Stimulated activated CD8-positive, alpha-beta memory T cell treated with anti-CD3 and anti-CD28 coated beads, Interleukin-12 subunit alpha, Interleukin-12 subunit beta, amount 100 ng/mL, for 4 hours (primary cell): Measurements from ENCODE around the gene CENPX.

Experiments used
- DNase-seq: peaks from one replicate; pipeline ENCODE4 v3.0.0-alpha.2; 2020; ENCODE audit warnings: low read depth

Gene CENPX

DNA sequence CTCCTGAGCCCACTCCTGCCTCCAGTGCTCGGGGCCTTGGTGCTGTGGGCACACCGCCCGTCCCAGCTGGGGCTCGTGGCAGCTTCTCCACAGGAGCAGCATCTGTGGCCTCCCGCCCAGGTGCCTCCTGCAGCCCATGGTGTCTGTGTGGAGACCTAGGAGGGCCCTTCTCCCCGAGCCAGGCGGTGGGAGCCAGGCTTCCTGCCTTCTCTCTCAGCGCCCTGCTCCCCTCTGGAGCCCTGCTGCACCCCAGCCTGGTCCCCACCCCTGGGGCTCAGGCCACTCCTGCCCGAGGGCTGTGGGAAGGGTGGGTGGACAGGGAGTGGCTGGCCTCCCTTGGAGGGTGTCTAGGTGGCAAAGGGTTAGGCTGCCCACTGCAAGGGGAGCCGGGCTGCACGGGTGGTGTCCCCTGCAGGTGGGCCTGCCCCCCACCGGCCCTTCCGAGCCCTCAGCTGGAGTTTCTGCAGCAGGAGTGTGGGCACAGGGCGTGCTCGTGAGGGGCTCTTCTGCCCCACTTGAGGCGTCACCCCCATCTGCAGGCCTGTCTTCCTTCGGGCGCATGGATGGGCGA is 11.0 kb downstream of the CENPX start:
- no peak for DNase-seq

DNA sequence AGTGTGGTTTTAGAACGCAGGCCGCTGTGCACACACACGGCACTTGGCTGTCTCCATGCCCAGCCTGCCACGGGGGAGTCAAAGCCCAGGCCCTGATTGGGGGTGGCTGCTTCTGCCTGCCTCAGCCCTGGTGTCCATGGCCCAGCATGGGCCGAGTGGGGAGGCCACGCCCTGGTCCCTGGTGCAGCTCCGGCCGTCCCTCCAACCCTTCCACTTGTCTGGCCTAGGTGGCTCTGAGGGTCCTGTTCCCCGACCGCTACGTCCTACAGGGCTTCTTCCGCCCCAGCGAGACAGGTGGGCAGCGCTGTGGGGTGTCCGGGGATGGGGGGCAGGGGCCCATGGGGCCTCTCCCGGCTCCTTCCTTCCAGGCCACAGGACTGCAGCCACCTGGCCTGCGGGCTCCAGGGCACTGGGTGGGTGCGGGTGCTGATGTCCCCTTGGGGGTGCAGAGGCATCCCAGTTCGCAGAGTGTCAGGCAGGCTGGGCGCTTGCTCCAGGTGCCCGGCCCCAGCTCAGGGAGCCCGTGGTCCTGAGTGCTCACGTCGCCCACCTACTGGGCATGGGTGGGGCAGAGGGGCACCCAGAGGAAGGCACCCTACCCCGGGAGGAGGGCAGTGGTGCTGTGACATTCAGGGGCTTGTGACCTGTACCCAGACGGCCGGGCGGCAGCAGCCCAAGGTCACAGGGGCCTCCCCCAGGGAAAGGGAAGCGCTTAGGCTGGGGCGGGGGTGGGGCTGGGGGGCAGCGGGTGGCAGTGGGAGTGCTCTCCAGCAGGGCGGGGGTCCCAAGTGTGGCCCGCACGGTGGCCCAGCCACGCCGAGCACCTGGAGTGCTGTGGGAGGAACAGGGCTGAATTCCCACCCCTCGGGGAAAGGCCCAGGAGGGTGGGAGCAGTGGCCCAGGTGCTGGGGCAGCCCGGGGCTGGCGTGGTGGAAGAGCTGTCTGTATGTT is 11.8 kb downstream of the CENPX start:
- DNase-seq = no peak

DNA sequence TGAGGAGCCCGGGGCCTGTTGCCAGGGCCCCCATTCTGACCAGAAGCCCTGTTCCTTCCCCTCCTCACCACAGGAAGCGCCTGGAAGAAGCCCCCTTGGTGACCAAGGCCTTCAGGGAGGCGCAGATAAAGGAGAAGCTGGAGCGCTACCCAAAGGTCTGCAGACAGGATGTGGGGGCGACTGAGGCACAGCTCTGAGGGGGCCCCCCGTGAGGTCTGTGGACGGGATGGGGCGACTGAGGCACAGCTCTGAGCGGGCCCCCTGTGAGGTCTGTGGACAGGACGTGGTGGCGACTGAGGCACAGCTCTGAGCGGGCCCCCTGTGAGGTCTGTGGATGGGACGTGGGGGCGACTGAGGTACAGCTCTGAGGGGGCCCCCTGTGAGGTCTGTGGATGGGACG is 13.3 kb downstream of the CENPX start:
- no peak for DNase-seq

DNA sequence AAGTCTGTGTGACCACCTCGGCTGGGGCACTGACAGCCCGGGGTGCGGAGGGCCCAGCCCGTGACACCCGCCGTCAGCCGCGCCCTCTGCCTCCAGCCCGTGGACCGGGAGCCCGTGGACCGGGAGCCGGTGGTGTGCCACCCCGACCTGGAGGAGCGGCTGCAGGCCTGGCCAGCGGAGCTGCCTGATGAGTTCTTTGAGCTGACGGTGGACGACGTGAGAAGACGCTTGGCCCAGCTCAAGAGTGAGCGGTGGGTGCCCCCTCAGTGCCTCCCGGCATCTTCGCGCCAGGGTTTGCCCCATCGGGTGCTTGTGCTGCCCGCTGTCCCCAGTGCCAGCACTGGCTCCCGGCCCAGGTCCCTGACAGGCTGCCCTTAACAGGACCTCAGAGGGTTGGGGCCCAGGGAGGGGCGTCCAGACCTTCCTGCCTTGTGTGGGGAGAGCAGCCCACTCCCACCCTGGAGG is 13.7 kb downstream of the CENPX start:
- DNase-seq = no peak

DNA sequence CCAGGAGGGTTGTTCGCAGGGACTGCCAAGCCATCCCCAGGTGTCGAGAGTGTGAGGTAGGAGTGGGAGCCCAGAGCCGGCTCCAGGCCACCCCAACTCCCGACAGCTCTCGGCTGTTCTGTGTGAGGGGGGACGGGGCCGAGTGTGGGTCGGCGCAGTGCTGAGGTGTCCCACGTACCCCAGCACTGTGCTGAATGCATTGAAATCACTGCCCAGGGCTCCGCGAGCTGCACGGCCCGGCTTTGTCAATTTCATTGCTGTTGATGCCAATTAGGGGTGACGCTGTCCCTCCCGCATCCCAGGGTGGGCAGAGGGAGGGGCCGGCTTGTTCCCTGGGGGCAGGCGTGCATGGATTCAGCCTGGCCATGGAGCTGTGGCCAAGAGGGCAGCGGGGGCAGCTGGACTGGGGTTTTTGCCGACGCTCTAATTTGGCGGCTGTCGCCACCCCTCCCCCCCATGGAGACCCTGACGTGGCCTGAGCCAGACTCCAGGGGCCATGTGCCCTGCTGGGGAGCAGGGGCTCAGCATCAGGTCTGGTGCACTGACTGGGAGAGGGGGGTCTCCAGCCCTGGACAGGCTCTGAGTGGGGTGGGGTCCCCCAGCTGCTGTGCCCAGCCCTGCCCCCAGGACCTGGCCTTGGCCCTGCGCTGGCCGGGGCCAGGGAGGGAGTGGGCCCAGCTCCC is 14.3 kb downstream of the CENPX start:
- DNase-seq = no peak

DNA sequence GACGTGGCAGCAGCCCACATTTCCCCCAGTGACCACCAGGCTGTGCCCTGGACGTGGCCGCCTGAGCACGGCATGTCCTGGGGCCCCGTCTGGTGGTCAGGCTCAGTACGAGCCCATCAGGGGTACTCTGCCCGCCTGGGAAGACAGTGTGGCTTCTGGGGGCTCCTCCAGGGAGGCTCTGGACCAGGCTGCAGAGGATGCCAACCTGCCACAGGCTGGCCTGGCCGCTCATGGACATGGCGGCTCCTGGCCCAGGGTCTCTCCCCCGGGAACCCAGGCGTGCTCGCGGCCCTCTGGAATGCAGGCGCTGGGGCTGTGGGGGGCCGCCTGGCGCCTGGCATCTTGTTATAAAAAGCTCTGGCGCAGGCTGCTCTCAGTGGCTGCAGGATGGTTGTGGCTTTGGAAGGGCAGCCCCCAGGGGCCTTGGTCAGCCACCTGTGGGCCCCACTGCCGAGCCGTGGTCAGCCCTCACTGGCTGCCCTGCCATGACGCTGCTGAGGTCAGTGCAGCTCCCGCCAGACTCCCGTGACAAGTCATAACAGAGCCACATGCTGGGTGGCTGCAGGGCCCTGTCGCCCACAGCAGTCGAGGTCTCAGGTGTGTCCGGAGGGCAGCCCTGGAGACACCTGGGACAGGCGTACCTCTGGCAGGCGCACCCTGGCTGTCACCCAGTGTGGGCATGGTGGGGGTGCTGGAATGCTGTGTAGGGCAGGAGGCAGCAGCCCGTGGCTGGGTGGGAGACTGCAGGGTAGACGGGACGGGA is 15.0 kb downstream of the CENPX start:
- DNase-seq = no peak

DNA sequence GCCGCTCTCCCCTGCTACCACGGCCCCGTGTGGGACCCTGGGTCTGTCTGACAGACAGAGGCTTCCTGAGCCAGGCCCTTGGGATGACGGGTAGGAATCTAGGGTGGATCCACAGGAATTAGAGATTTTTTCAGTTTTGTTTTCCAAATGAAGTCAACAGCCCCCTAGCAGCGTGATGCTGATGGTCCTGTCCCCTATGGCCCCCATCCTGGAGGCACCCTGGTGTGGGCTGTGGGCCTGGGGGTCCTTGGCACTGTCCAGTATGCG is 15.5 kb downstream of the CENPX start:
- DNase-seq = no peak

DNA sequence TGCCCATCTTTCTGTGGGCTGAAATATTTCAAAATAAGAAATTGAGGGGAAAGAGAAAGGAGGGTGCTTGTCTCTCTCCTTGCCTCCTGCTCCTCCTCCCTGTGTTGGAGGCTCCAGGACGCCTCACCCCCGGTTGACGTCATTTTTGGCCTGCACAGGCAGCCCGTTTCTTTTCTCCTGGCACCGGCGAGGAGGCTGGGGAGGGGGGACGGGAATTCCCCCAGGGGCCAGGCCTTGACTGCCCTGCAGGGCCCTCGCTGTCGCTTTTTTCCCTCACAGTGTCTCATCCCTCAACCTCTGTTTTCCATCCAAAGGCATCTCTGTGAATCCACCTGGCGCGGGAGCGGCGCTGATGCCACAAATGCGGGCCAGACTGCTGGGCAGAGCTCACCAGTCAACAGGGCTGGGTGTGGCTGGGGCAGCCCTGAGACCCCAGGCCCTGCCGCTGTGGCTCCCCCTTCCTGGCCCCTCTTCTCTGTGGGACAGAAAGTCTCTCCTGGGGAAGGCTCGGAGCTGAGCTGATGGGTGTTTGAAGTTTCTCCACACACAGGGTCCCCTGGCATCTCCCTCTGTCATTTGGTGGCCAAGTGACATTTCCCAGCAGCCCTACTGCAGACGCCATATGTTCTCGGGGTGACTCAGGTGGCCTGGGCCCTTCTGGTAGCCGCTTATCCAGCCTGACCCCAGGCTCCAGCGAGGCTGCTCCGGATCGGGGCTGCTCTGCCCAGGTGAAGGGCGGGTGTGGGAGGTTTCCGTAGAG is 16.0 kb downstream of the CENPX start:
- no peak for DNase-seq

DNA sequence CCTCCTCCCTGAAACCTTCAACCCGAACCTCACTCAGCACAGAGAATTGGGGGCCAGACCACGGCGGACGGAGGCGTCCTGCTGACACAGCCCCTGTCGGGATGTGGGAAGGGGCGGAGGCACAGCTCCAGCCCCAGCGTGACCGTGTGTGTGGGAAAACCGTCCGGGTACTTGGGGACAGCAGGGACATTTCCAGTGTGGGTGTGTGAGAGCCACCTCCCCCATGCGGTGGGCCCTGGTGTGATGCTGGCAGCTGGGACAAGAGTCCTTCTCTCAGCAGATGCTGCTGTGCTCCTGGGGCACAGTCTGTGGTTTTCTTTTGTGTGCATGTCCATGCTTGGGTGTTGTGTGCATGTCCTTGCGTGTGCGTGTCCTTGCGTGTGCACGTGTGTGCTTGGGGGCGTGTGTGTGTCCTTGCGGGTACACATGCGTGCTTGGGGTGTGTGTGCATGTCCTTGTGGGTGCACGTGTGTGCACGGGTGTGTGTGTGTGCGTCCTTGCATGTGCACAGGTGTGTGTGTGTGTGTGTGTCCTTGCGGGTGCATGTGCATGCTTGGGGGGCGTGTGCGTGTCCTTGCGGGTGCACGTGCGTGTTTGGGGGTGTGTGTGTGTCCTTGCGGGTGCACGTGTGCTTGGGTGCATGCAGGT is 16.9 kb downstream of the CENPX start:
- DNase-seq = no peak

DNA sequence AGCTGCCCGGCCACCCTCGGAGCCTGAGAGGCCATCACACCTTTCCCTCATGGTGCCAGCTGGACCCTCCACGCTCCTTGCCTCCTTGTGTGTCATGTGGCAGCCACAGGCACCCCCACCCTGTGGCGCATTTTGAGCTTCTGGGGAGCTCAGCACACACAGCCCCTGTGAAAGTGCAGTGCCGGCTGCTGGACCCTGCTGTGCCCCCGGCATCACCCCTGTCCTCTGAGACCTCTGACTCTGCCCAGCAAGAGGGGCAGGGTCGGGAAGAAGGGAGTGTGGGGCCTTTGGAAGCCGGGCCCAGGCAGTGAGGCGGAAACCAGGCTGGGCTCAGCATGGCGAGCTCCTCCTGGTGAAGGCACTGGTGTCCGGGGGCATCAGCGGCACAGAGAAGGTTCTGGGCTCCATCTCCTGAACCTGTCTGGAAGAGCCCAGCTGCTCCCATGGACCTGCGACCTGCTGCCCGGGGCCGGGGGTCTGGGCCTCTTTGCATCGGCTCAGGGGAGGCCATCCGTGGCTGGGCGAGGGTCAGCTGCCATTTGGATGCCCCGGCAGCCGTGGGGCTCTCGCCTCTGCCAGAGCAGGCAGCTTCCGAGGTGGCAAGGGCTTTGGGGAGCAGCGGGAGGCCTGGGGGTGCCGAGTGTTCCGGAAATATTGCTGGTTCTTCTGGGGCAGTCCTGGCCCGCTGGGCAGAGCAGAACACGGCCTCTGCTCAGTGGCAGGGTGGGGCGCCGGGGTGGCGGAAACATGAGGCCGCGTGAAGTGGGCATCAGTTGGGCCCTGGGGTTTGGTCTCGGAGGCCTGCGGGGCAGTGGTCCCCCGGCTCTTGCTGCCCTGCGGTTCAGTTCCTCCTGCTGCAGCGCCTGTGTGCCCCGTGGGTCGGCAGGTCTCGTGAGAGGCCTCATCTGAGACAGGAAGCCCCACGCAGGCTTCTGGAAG is 17.9 kb downstream of the CENPX start:
- DNase-seq = no peak

DNA sequence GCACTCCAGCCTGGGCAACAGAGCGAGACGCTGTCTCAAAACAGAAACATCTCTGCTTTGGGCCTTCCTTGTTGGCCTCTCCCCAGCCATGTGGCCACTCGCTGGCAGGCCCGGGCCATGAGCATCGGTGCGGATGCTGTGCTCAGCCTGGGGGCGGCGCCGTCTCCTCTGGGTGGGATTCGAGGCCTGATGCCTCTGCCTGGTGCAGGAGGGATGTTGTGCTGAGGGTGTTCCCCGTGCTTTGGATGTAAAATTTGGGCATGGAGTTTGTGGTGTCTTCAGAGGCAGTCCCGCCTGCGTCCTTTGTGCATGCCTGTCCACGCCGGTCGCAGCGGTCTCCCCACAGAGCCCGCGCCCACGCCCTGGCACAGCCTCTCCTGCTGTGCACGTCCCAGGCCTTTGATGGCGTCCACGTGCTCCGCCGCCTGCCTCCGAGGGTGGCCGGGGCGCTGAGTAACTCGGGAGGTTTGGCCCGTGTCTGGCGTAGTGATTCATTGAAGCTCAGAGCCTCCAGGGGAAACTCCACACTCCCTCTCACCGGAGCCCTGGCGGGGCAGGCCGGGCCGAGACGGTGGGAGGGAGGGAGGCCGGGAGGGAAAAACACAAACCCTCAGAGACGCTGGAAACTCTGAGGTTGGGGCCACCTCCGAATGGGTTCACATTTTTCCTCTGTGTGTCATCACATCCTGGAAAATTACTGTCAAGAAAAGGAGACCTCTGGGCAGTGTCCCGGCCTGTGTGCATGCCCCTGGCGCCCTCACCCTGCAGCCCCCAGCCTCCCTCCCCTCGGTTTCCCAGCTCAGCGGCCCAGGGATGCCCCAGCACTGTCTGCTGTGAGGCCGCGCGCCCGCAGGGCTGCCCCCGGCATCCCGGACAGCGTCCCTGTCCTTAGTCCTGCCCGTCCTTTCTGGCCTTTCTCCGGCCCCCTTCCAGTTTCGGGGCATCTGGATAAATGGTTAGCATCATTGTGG is 19.0 kb downstream of the CENPX start:
- no peak for DNase-seq

DNA sequence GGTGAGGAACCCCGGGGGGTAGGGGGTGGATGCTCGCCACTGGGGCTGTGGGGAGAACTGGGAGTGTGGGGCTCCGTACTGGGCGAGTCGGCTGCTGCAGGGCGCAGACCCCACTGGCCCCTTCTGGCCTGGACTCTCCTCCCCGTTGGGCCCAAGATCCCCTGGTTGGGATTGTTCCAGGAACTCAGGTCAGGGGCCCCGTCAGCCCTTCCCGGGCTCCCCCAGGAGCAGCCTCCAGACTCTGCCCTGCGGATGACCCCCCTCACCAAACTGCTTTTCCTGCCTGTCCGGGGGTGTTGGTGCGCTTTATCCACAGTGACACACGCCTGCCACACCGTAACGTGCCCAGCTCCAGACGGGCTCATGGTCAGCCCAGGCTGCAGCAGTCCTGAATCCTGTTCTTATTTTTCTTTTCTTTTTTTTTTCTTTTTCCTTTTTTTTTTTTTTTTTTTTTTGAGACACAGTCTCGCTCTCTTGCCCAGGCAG is 21.1 kb downstream of the CENPX start:
- DNase-seq = no peak

DNA sequence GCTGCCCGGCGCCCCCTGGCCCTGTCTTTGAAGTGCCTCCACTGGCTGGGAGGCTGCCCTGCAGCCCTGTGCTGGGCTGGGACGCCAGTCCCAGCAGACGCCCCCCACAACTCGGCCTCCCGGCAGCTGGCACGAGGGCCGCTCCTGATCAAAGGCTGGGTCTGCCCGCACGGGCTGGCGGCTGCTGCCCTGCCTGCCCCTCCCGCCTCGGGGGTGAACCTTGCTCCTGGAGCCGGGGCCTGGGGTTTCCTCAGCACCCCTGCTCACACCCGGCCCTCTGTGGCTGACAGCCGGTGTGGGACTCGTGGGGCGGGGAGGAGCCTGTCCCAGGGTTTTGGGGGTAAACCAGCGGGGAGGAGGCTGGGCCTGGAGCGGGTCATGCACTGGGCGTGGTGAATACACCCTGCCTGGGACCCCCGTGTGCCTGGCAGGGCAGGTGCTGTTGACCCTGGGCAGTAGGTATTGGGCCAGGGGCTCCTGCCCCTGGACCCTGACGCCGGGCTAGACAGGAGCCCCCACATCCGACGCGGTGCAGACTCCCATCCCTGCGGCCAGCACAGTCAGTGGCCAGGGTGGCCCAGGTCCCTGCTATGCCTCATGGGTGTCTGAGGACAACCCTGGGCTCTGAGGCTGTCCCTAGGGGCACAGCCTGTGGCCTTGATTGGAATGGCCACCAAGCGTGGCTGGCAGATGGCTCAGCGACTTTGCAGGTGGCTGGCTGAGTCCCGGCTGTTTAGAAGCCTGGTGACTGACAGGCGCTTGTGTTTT is 21.7 kb downstream of the CENPX start:
- no peak for DNase-seq

DNA sequence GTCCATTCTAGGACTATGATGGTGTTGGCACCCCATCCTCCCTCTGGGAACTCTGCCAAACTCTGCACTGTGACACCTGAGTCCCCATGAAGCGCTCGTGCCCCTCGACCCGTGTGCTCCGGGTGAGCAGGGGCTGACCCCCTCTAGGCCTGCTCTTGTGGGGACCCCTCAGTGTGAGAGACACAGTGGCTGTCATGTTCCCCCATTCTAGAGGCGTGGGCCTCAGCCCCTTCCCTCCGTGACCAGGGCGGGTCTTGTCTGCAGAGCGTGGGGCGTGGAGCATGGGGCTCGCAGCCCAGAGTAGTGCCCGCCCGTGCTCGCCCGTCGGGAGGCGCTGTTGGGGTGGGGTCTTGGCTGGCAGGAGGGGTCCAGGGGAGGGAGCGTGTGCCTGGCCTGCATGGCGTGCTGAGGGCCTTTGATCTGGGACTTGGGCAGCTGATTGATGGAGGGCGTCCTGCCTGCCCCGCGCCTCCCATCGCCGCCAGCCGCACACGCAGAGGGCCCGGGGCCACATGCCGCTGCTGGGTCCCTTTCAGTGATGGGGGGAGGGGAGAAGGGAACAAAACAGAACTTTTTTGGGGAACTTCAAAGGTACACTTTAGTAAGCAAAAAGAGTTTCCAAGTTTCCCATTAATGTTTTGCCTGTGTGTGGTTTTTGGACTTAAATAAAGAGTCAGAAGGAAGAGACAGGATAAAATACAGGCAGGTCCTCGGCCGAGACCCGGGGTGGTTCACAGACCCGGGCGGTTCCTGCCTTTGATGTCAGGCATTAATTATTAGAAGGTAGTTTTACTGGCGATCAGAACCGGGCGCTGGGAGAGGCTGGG is 22.5 kb downstream of the CENPX start:
- no peak for DNase-seq

DNA sequence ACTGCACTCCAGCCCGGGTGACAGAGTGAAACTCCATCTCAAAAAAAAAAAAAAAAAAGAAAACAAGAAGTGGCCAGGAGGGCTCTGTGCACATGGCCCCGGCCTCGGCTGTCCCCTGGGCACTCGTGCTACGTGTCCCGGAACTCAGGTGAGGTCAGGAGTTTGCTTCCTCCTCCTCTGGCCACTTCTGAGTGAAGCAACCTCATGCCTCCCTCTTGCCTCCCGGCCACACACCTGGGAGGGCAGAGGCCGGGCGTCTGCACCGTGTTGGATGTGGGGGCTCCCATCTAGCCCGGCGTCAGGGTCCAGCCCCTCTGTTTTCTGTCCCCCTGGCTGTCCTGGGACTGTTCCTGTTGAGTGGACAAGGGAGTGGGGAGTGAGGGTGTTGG is 23.1 kb downstream of the CENPX start:
- no peak for DNase-seq

DNA sequence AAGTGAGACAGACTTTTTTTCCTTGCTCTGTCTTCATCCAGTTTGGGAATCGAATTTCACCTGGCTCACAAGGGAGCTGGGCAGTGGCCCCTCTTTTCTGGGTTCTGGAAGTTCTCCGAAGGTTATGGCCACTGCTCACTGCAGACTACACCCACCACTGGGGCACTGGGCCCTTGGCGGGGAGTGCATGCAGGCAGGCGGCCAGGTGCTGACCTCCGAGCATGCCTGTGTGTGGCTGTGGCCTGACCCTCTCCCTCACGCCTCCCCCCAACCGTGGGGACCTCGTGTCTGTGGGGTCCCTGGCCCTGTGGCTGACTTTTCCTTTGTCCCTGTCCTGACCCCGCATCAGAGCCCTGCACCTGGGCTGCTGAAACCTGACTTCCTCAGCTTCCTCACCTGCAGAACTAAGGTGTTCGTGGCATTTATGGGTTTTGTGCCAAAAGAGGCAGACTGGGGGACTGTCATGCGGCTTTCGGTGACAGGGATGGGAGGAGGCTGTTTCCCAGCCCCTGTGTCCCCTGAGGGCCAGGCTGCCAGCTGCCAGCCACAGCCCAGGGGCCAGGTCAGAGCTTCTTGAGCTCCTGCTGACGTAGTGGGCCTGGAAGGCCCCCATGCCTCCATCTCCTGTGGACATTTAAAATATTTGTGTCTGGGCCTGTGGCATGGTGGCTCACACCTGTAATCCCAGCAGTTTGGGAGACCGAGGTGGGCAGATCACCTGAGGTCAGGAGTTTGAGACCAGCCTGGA is 23.8 kb downstream of the CENPX start:
- DNase-seq = no peak
